ENCODE results near the gene NRIP2. TPM values are rescaled to one million over a fixed set of nuclear protein-coding genes. Genes with fewer than 3 reads are reported as not detected.
A peak's percentile ranks its signal among the peaks of the same experiment; 100 is the strongest.

The NRIP2 gene
- total and polyA plus RNA-seq, 10 of the 15 experiments (the other 5 are each of a cell fraction or from before 2014, with no cell fraction given), result 0.04 to 0.83 (median 0.42) TPM; not detected in 7

DNA sequence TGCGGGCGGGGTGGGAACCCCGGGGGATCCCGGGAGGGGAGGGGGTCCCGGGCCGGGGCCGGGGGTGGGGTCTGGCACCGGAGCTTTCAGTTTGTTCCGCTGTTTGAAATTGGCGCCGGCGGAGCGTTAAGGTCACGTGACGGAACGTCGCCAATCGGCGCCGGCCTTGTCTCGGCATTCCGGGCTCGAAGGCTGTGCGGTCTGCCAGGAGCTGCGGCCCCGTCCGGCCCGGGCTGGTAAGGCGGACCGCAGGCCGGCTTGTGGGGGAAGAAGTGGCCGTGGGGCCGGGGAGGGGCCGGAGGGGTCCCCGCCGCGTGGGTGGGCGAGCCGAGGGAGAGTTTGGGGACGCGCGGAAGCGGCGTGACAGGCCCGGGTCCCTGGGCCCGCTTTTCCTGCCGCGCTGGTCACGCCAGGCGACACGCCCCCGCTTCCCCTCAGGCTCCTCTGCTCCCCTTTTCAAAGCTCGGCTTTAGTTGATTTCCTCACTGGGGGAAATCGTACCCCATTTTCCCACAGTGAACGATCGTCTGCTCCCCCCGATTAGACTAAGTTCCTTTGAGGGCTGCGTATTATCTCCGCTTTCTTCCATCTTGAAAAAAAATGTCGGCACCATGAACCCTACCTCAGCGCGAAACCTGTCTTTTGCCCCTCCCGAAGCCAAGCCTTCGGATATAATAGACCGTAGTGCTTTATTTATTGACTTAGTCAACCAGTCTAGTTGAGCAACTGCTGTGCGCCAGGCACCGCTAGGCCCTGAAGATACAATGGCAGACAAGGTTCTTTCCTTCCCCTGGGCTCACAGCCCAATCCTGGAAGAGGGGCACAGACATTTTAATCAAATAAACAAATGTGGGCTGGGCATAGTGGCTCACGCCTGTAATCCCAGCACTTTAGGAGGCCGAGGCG, 42.5 kb upstream of the NRIP2 start, which contains the start of the genes FOXM1 and RHNO1 (continued):
- TF ChIP-seq, protein P1, sequence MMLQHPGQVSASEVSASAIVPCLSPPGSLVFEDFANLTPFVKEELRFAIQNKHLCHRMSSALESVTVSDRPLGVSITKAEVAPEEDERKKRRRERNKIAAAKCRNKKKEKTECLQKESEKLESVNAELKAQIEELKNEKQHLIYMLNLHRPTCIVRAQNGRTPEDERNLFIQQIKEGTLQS (IDR thresholded peaks at IDR 0.05; ENCODE audit: borderline replicate concordance, extremely low read depth, low read depth, low read length), result peak; percentile 62; the same call in 1 of the 2 replicates
- TF ChIP-seq EP300 (IDR thresholded peaks at IDR 0.05; ENCODE audit: borderline replicate concordance in 1 of 2, control insufficient read depth in 1 of 2, low read depth in 2 of 2, low read length in 2 of 2), result no peak
- TF ChIP-seq, protein P2, sequence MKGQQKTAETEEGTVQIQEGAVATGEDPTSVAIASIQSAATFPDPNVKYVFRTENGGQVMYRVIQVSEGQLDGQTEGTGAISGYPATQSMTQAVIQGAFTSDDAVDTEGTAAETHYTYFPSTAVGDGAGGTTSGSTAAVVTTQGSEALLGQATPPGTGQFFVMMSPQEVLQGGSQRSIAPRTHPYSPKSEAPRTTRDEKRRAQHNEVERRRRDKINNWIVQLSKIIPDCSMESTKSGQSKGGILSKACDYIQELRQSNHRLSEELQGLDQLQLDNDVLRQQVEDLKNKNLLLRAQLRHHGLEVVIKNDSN (IDR thresholded peaks at IDR 0.05; ENCODE audit: borderline replicate concordance, extremely low read length, insufficient read depth, low read depth, low read length), result peak; percentile 93
- peak; percentile 10 for TF ChIP-seq RELA (IDR thresholded peaks at IDR 0.05; ENCODE audit: borderline replicate concordance, partially characterized antibody)
- TF ChIP-seq YY1 (IDR thresholded peaks at IDR 0.05; ENCODE audit: low read depth, low read length), result peak; percentile 94
- no peak for TF ChIP-seq SMAD1 (IDR thresholded peaks at IDR 0.05; ENCODE audit: low read depth, partially characterized antibody)
- no peak for TF ChIP-seq HDAC2 (IDR thresholded peaks at IDR 0.05)
- peak in 1 of 2 experiments; percentile 92; a peak in 2 of 3 replicates for TF ChIP-seq EGR1 (IDR thresholded peaks at IDR 0.05; ENCODE audit: borderline replicate concordance in 1 of 2, low read depth in 2 of 2, low read length in 2 of 2)
- peak; percentile 32 to 35; a peak in 2 of 4 replicates for TF ChIP-seq IKZF2 (IDR thresholded peaks at IDR 0.05)
- no peak for TF ChIP-seq TARDBP (IDR thresholded peaks at IDR 0.05; ENCODE audit: borderline replicate concordance)
- TF ChIP-seq ASH2L (IDR thresholded peaks at IDR 0.05; ENCODE audit: borderline replicate concordance, low read depth), result peak; percentile 88; the same call in 1 of the 2 replicates
- TF ChIP-seq RB1 (IDR thresholded peaks at IDR 0.05; ENCODE audit: borderline replicate concordance), result peak; percentile 64; the same call in 1 of the 2 replicates
- no peak for TF ChIP-seq BCL11A (IDR thresholded peaks at IDR 0.05; ENCODE audit: low read depth, low read length)
- TF ChIP-seq, protein P3, sequence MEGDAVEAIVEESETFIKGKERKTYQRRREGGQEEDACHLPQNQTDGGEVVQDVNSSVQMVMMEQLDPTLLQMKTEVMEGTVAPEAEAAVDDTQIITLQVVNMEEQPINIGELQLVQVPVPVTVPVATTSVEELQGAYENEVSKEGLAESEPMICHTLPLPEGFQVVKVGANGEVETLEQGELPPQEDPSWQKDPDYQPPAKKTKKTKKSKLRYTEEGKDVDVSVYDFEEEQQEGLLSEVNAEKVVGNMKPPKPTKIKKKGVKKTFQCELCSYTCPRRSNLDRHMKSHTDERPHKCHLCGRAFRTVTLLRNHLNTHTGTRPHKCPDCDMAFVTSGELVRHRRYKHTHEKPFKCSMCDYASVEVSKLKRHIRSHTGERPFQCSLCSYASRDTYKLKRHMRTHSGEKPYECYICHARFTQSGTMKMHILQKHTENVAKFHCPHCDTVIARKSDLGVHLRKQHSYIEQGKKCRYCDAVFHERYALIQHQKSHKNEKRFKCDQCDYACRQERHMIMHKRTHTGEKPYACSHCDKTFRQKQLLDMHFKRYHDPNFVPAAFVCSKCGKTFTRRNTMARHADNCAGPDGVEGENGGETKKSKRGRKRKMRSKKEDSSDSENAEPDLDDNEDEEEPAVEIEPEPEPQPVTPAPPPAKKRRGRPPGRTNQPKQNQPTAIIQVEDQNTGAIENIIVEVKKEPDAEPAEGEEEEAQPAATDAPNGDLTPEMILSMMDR (IDR thresholded peaks at IDR 0.05 in 2 of 3, conservative IDR thresholded peaks at IDR 0.05 in 1 of 3; ENCODE audit: control insufficient read depth in 2 of 3, extremely low read depth in 1 of 3, insufficient read depth in 1 of 3, low read depth in 3 of 3, low read length in 3 of 3), result peak in 1 of 3 experiments; percentile 2; a peak in 1 of 6 replicates
- no peak for TF ChIP-seq ESRRA (IDR thresholded peaks at IDR 0.05; ENCODE audit: low read length)
- 0 out of 2 replicates have a peak, but pooled peaks have one; percentile 22 for TF ChIP-seq PAX8 (IDR thresholded peaks at IDR 0.05)
- TF ChIP-seq TCF3 (IDR thresholded peaks at IDR 0.05; ENCODE audit: borderline replicate concordance, insufficient read depth, low read depth, low read length), result no peak
- peak; percentile 50 to 97; a peak in 2 of 4 replicates for TF ChIP-seq BHLHE40 (IDR thresholded peaks at IDR 0.05; ENCODE audit: borderline replicate concordance in 1 of 2, low read depth in 2 of 2, low read length in 1 of 2)
- TF ChIP-seq, protein P4, sequence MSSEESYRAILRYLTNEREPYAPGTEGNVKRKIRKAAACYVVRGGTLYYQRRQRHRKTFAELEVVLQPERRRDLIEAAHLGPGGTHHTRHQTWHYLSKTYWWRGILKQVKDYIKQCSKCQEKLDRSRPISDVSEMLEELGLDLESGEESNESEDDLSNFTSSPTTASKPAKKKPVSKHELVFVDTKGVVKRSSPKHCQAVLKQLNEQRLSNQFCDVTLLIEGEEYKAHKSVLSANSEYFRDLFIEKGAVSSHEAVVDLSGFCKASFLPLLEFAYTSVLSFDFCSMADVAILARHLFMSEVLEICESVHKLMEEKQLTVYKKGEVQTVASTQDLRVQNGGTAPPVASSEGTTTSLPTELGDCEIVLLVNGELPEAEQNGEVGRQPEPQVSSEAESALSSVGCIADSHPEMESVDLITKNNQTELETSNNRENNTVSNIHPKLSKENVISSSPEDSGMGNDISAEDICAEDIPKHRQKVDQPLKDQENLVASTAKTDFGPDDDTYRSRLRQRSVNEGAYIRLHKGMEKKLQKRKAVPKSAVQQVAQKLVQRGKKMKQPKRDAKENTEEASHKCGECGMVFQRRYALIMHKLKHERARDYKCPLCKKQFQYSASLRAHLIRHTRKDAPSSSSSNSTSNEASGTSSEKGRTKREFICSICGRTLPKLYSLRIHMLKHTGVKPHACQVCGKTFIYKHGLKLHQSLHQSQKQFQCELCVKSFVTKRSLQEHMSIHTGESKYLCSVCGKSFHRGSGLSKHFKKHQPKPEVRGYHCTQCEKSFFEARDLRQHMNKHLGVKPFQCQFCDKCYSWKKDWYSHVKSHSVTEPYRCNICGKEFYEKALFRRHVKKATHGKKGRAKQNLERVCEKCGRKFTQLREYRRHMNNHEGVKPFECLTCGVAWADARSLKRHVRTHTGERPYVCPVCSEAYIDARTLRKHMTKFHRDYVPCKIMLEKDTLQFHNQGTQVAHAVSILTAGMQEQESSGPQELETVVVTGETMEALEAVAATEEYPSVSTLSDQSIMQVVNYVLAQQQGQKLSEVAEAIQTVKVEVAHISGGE (CRISPR knock-in tag; IDR thresholded peaks at IDR 0.05), result no peak
